ENCODE measurements around the gene MTPN.
A peak's percentile ranks its signal among the peaks of the same experiment; 100 is the strongest.

The MTPN gene

GRCh38 chr7:135977007-135977741 lies at the start of gene MTPN:
MTPN (minus strand) TSS chr7:135977359; CDS start chr7:135977100, 259 bp downstream.
- DNase-seq (ENCODE audit: low read depth in 2 of 3, low spot score in 2 of 3) = peak; percentile 86 to 96 (median 94)

GRCh38 chr7:136026209-136026608 lies 49.0 kb upstream of the MTPN start:
- no peak for DNase-seq (ENCODE audit: low read depth in 2 of 3, low spot score in 2 of 3)

GRCh38 chr7:136023134-136023869 lies 46.1 kb upstream of the MTPN start:
- no peak for DNase-seq (ENCODE audit: low read depth in 2 of 3, low spot score in 2 of 3)

GRCh38 chr7:136020556-136020955 lies 43.4 kb upstream of the MTPN start:
- DNase-seq (ENCODE audit: low read depth in 2 of 3, low spot score in 2 of 3) = no peak

- no peak for DNase-seq (ENCODE audit: low read depth in 2 of 3, low spot score in 2 of 3)
Observed at GRCh38 chr7:136018104-136018503, 40.9 kb upstream of the MTPN start.

- no peak for DNase-seq (ENCODE audit: low read depth in 2 of 3, low spot score in 2 of 3)
Observed at GRCh38 chr7:136016649-136017395, 39.7 kb upstream of the MTPN start.

- no peak for DNase-seq (ENCODE audit: low read depth in 2 of 3, low spot score in 2 of 3)
Observed at GRCh38 chr7:136015638-136016037, 38.5 kb upstream of the MTPN start.

- no peak for DNase-seq (ENCODE audit: low read depth in 2 of 3, low spot score in 2 of 3)
Observed at GRCh38 chr7:136014659-136015058, 37.5 kb upstream of the MTPN start.

GRCh38 chr7:136012238-136012637 lies 35.1 kb upstream of the MTPN start:
- DNase-seq (ENCODE audit: low read depth in 2 of 3, low spot score in 2 of 3) = no peak

GRCh38 chr7:136009488-136010079 lies 32.4 kb upstream of the MTPN start:
- no peak for DNase-seq (ENCODE audit: low read depth in 2 of 3, low spot score in 2 of 3)

- no peak for DNase-seq (ENCODE audit: low read depth in 2 of 3, low spot score in 2 of 3)
Observed at GRCh38 chr7:136006208-136006607, 29.0 kb upstream of the MTPN start.

GRCh38 chr7:136004083-136004482 lies 26.9 kb upstream of the MTPN start:
- DNase-seq (ENCODE audit: low read depth in 2 of 3, low spot score in 2 of 3) = no peak

- no peak for DNase-seq (ENCODE audit: low read depth in 2 of 3, low spot score in 2 of 3)
Observed at GRCh38 chr7:136002802-136003201, 25.6 kb upstream of the MTPN start.

- no peak for DNase-seq (ENCODE audit: low read depth in 2 of 3, low spot score in 2 of 3)
Observed at GRCh38 chr7:136000288-136000913, 23.2 kb upstream of the MTPN start.

- no peak for DNase-seq (ENCODE audit: low read depth in 2 of 3, low spot score in 2 of 3)
Observed at GRCh38 chr7:135998081-135998480, 20.9 kb upstream of the MTPN start.

- DNase-seq (ENCODE audit: low read depth in 2 of 3, low spot score in 2 of 3) = no peak
Observed at GRCh38 chr7:135995748-135996147, 18.6 kb upstream of the MTPN start.

- DNase-seq (ENCODE audit: low read depth in 2 of 3, low spot score in 2 of 3) = no peak
Observed at GRCh38 chr7:135994466-135995205, 17.5 kb upstream of the MTPN start.

- no peak for DNase-seq (ENCODE audit: low read depth in 2 of 3, low spot score in 2 of 3)
Observed at GRCh38 chr7:135993950-135994349, 16.8 kb upstream of the MTPN start.

- no peak for DNase-seq (ENCODE audit: low read depth in 2 of 3, low spot score in 2 of 3)
Observed at GRCh38 chr7:135991906-135992305, 14.7 kb upstream of the MTPN start.

GRCh38 chr7:135991322-135991721 lies 14.2 kb upstream of the MTPN start:
- no peak for DNase-seq (ENCODE audit: low read depth in 2 of 3, low spot score in 2 of 3)

Measured in activated CD8-positive, alpha-beta memory T cell treated with anti-CD3 and anti-CD28 coated beads for 48 hours (primary cell).